ENCODE measurements around the gene APBA1. TPM values are rescaled to one million over a fixed set of nuclear protein-coding genes. Genes with fewer than 3 reads are reported as not detected.
A peak's percentile ranks its signal among the peaks of the same experiment; 100 is the strongest.

Gene APBA1
- total and polyA plus RNA-seq, 2 of the 8 experiments (the other 6 are each of a cell fraction or from before 2014, with no cell fraction given), result 0.36 to 0.60 TPM

GRCh38 chr9:69611221-69611620 is 61.0 kb downstream of the APBA1 start:
- Histone ChIP-seq H3K4me2 (ENCODE audit: insufficient read depth in 1 of 2, low read depth in 2 of 2, low read length in 2 of 2) (no peak overlapping the region), H2BK15ac (ENCODE audit: low read length) (no peak overlapping the region), H3K23me2 (ENCODE audit: low read depth, low read length) (no peaks in the 10 kb centered on the region), H4K5ac (ENCODE audit: insufficient read length, low read depth, low read length) (no peak overlapping the region), H2AK5ac (ENCODE audit: low read depth, low read length) (no peak overlapping the region), H4K91ac (replicated peaks; ENCODE audit: insufficient read length, low read length) (no peak overlapping the region), H3K9ac (replicated peaks in 1 of 4; ENCODE audit: extremely low read depth in 1 of 4, low read depth in 3 of 4, low read length in 3 of 4) (no peak overlapping the region), H2AFZ (ENCODE audit: low read length) (0 out of 2 replicates have a peak overlapping the region, but pooled peaks have one; percentile 42), H3K27ac (ENCODE audit: low read depth, low read length) (no peak overlapping the region), H3K4me3 (ENCODE audit: extremely low read depth in 1 of 4, insufficient read depth in 2 of 4, low read depth in 3 of 4, low read length in 4 of 4) (no peak overlapping the region), H3K9me3 (ENCODE audit: insufficient read depth in 2 of 2, low read depth in 1 of 2, low read length in 1 of 2) (no peaks in the 10 kb centered on the region), H3K23ac (ENCODE audit: insufficient read length) (no peak overlapping the region), H3K56ac (replicated peaks; ENCODE audit: insufficient read length, low read depth, low read length) (no peak overlapping the region), H3K4me1 (replicated peaks in 1 of 4; ENCODE audit: control insufficient read depth in 3 of 4, insufficient read depth in 4 of 4, low read length in 3 of 4) (peaks cover 0 to 7% (median 0%) of the 10 kb centered on the region in 4 experiments; a peak in 1 of 7 replicates), H2BK20ac (ENCODE audit: low read length) (no peak overlapping the region), H4K8ac (ENCODE audit: extremely low read depth, insufficient read depth, low read length) (no peak overlapping the region), H2BK120ac (replicated peaks; ENCODE audit: low read depth, low read length) (no peak overlapping the region), H4K20me1 (replicated peaks in 1 of 2; ENCODE audit: control insufficient read depth in 1 of 2, insufficient read depth in 2 of 2, low read length in 2 of 2) (no peaks in the 10 kb centered on the region), H3K27me3 (replicated peaks in 1 of 4; ENCODE audit: control insufficient read depth in 3 of 4, extremely low read depth in 1 of 4, insufficient read depth in 3 of 4, low read length in 3 of 4) (no peaks in the 10 kb centered on the region), H2BK5ac (ENCODE audit: low read depth, low read length) (no peak overlapping the region), H3K14ac (ENCODE audit: insufficient read length) (no peak overlapping the region), H3K18ac (ENCODE audit: extremely low read depth, low read length) (no peak overlapping the region), H2BK12ac (ENCODE audit: low read depth, low read length) (no peak overlapping the region), H3K4ac (replicated peaks; ENCODE audit: insufficient read length, low read depth, low read length) (no peak overlapping the region), H3K79me1 (ENCODE audit: low read depth, low read length) (no peaks in the 10 kb centered on the region), H3K79me2 (ENCODE audit: control insufficient read depth in 1 of 2, insufficient read depth in 2 of 2, low read length in 2 of 2) (no peaks in the 10 kb centered on the region), H3K36me3 (ENCODE audit: control insufficient read depth in 2 of 4, insufficient read depth in 4 of 4, low read length in 3 of 4) (no peaks in the 10 kb centered on the region)
- FAIRE-seq (no peak), DNase-seq (ENCODE audit: low read depth in 1 of 2, low spot score in 2 of 2) (no peak)
- CTCF ChIA-PET (ENCODE audit: partially characterized antibody), result interaction anchor here (1.9 kb wide), 1 partner anchor 10 kb away, joined by 5 read pairs; no protein-coding TSS in a partner anchor
- WGBS, 2 experiments (ENCODE audit: extremely low coverage in 1 of 2, insufficient coverage in 1 of 2, insufficient read length in 1 of 2, insufficient replicate concordance in 2 of 2, low coverage in 1 of 2, low lambda C conversion rate in 2 of 2, missing lambda C conversion rate in 1 of 2), result 71% methylated on average over 3 of the region's 3 CpGs; no CpG with 5 or more reads in 1 of the 2 experiments
- TF ChIP-seq BACH1 (IDR thresholded peaks at IDR 0.05; ENCODE audit: low read length), result no peak
- TF ChIP-seq BCL11A (IDR thresholded peaks at IDR 0.05; ENCODE audit: low read depth in 2 of 2, low read length in 2 of 2), result no peak
- TF ChIP-seq KDM4A (IDR thresholded peaks at IDR 0.05; ENCODE audit: low read depth, low read length, severe bottlenecking), result no peak
- no peak for TF ChIP-seq MAFK (IDR thresholded peaks at IDR 0.05; ENCODE audit: low read depth, low read length)
- TF ChIP-seq GTF2F1 (IDR thresholded peaks at IDR 0.05; ENCODE audit: borderline replicate concordance, low read depth, low read length), result no peak
- no peak for TF ChIP-seq TAF1 (IDR thresholded peaks at IDR 0.05; ENCODE audit: low read depth, low read length)
- TF ChIP-seq CEBPB (IDR thresholded peaks at IDR 0.05; ENCODE audit: low read depth, low read length), result no peak
- no peak for TF ChIP-seq EZH2 (IDR thresholded peaks at IDR 0.05; ENCODE audit: low read depth, low read length, severe bottlenecking)
- TF ChIP-seq ZNF274 (IDR thresholded peaks at IDR 0.05; ENCODE audit: borderline replicate concordance, extremely low read depth, low read length), result no peak
- TF ChIP-seq RXRA (IDR thresholded peaks at IDR 0.05; ENCODE audit: insufficient read depth, low read depth, low read length), result no peak
- TF ChIP-seq POLR2A (IDR thresholded peaks at IDR 0.05; ENCODE audit: control extremely low read depth in 1 of 2, low read depth in 2 of 2, low read length in 2 of 2), result no peak
- POLR2A ChIA-PET (ENCODE audit: partially characterized antibody), result no interaction called here

Measured in H1 (cell line).